Esophagus (tissue), 2 donors: Measurements from ENCODE around the gene MEOX2. TPM values are rescaled to one million over a fixed set of nuclear protein-coding genes. Genes with fewer than 3 reads are reported as not detected.

Experiments used
- H3K27ac ChIP-seq, 2 donors: one replicate each; pipeline ENCODE4 v1.5.1; 2013; ENCODE audit warnings: low read depth in 2 of 2, mild to moderate bottlenecking in 2 of 2, inconsistent platforms in 1 of 2, low read length in 1 of 2, moderate library complexity in 1 of 2
- H3K27me3 ChIP-seq, 2 donors: one replicate each; pipeline ENCODE4 v1.6.1; 2013; ENCODE audit warnings: low read length in 2 of 2, control low read depth in 1 of 2, mild to moderate bottlenecking in 1 of 2; ENCODE audit not compliant: insufficient read depth in 2 of 2, control insufficient read depth in 1 of 2
- H3K36me3 ChIP-seq, 2 donors: one replicate each; pipeline ENCODE4 v1.6.1; 2013; ENCODE audit warnings: low read length in 1 of 2; ENCODE audit not compliant: control insufficient read depth in 2 of 2, insufficient read depth in 2 of 2
- H3K4me1 ChIP-seq, 2 donors: one replicate each; pipeline ENCODE4 v1.6.1; 2013; ENCODE audit warnings: low read length in 1 of 2; ENCODE audit not compliant: control insufficient read depth in 2 of 2, insufficient read depth in 2 of 2
- H3K4me3 ChIP-seq, 2 donors: one replicate each; pipeline ENCODE4 v1.5.1; 2013; ENCODE audit warnings: low read length in 2 of 2, mild to moderate bottlenecking in 2 of 2, low read depth in 1 of 2, moderate library complexity in 1 of 2
- H3K9me3 ChIP-seq, 2 donors: one replicate each; pipeline ENCODE4 v1.6.1; 2013; ENCODE audit warnings: mild to moderate bottlenecking in 2 of 2, low read depth in 1 of 2, low read length in 1 of 2, moderate library complexity in 1 of 2; ENCODE audit not compliant: control insufficient read depth in 2 of 2, insufficient read depth in 1 of 2
- WGBS, 2 donors: extraction: QIAGEN DNeasy Blood & Tissue Kit; methylation state at CpG; one replicate each; pipeline ENCODE4 v1.1.7; 2013; 5-methylcytosine and 5-hydroxymethylcytosine counted together
- polyA plus RNA-seq, 2 donors: library from polyadenylated mRNA; stranded (reverse); fragments of 200-250 nt; gene quantifications; one replicate each; pipeline ENCODE4 v1.2.3, GENCODE V29; 2013
- donor health status: healthy with polysubstance abuse.
- donor health status: Bipolar disorder and iron deficiency.

The MEOX2 gene
- polyA plus RNA-seq, 2 donors = 0.67 to 0.94 TPM

DNA sequence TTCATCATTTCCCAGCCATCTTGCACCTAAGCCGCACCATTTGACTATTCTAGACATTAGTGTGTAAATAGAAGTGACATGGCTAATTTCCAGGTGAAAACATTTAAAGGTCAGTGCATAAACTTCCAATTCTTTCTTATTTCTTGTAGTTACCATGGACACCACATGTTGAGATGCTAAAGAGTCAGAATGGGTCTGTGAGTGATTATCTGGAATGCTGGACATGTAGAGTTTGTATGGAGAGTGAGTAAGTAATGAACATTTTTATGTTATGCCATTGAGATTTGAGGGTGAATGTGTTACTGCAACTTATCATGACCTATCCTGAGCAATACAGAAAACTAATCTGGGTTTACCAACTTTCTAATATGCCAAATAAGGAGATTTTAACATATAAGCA, 60.4 kb downstream of the MEOX2 start:
- Histone ChIP-seq H3K9me3 (peaks cover 0 to 2% of the 10 kb centered on the region in 2 donors), H3K27ac (no peak overlapping the region), H3K36me3 (no peaks in the 10 kb centered on the region), H3K4me3 (no peak overlapping the region), H3K27me3 (no peaks in the 10 kb centered on the region), H3K4me1 (no peaks in the 10 kb centered on the region)
- 74 to 89% methylated on average over 1 of the region's 1 CpG for WGBS, 2 donors

DNA sequence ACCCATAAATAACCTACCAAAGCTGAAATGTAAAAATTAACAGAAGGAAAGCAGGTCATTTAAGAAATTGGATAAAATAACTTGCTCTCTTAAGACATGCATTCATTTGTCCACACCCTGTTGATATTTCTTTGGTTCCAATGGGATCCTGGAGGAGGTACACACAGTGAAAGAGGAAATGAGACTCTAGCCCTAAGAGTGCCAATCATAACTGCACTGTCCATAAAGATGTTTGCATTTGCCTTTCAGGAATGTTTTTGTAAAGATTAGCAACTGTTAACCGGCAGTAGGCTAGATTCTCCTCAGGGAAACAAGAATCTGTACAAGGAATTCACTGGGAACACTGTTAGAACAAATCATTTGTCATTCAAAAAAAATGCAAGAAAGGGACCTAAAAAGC, 61.0 kb downstream of the MEOX2 start:
- 55 to 56% methylated on average over 1 of the region's 1 CpG for WGBS, 2 donors
- no peak overlapping the region for H3K27ac ChIP-seq
- H3K4me1 ChIP-seq = no peaks in the 10 kb centered on the region
- no peaks in the 10 kb centered on the region for H3K36me3 ChIP-seq
- no peaks in the 10 kb centered on the region for H3K27me3 ChIP-seq
- peaks cover 0 to 2% of the 10 kb centered on the region in 2 donors for H3K9me3 ChIP-seq
- no peak overlapping the region for H3K4me3 ChIP-seq

DNA sequence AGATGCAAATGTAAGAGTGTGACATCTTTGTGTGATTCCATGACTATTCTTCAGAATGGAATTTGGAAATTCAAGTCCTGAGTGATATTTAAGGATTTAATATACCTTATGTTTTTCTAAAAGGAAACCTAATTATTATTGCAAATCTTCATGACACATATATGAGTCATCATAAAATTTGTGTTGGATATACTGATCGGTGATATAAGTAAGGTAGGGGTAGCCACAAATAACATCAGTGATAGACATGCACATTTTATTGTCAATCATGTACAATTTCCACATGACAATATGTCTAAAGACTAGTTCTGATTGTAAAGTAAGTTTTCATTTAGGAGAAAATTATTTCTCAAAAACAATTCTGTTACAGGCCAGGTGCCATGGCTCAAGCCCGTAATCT, 65.0 kb downstream of the MEOX2 start:
- H3K27ac ChIP-seq = no peak overlapping the region
- H3K4me3 ChIP-seq = no peak overlapping the region
- no peaks in the 10 kb centered on the region for H3K4me1 ChIP-seq
- no peaks in the 10 kb centered on the region for H3K36me3 ChIP-seq
- no peaks in the 10 kb centered on the region for H3K27me3 ChIP-seq
- peaks cover 0 to 2% of the 10 kb centered on the region in 2 donors for H3K9me3 ChIP-seq
- 84 to 85% methylated on average over 2 of the region's 2 CpGs for WGBS, 2 donors

- H3K4me3 ChIP-seq = no peak overlapping the region
- WGBS, 2 donors = 63 to 66% methylated on average over 6 of the region's 6 CpGs
- H3K27ac ChIP-seq = no peak overlapping the region
- no peaks in the 10 kb centered on the region for H3K27me3 ChIP-seq
- no peaks in the 10 kb centered on the region for H3K36me3 ChIP-seq
- H3K9me3 ChIP-seq = peaks cover 0 to 2% of the 10 kb centered on the region in 2 donors
- no peaks in the 10 kb centered on the region for H3K4me1 ChIP-seq
Measured at GRCh38 chr7:15620491-15621185, 65.8 kb downstream of the MEOX2 start.

GRCh38 chr7:15618275-15618674, 68.2 kb downstream of the MEOX2 start:
- Histone ChIP-seq H3K4me3 (no peak overlapping the region), H3K4me1 (no peaks in the 10 kb centered on the region), H3K27ac (no peak overlapping the region), H3K27me3 (no peaks in the 10 kb centered on the region), H3K9me3 (no peaks in the 10 kb centered on the region), H3K36me3 (no peaks in the 10 kb centered on the region)
- WGBS, 2 donors = 94 to 97% methylated on average over 2 of the region's 2 CpGs

GRCh38 chr7:15612205-15612604, 74.3 kb downstream of the MEOX2 start:
- H3K9me3 ChIP-seq = no peaks in the 10 kb centered on the region
- 79 to 82% methylated on average over 8 of the region's 8 CpGs for WGBS, 2 donors
- no peaks in the 10 kb centered on the region for H3K27me3 ChIP-seq

GRCh38 chr7:15610503-15610902, 76.0 kb downstream of the MEOX2 start:
- Histone ChIP-seq H3K4me1 (no peaks in the 10 kb centered on the region), H3K27ac (no peak overlapping the region), H3K27me3 (no peaks in the 10 kb centered on the region), H3K36me3 (no peaks in the 10 kb centered on the region), H3K4me3 (no peak overlapping the region), H3K9me3 (no peaks in the 10 kb centered on the region)
- WGBS, 2 donors = 78 to 82% methylated on average over 2 of the region's 2 CpGs

More at GRCh38 chr7:15612205-15612604, 74.3 kb downstream of the MEOX2 start:
- no peak overlapping the region for H3K27ac ChIP-seq
- no peaks in the 10 kb centered on the region for H3K4me1 ChIP-seq
- no peak overlapping the region for H3K4me3 ChIP-seq
- no peaks in the 10 kb centered on the region for H3K36me3 ChIP-seq

- Histone ChIP-seq H3K9me3 (no peaks in the 10 kb centered on the region), H3K4me1 (no peaks in the 10 kb centered on the region), H3K27me3 (no peaks in the 10 kb centered on the region), H3K4me3 (no peak overlapping the region), H3K27ac (no peak overlapping the region), H3K36me3 (no peaks in the 10 kb centered on the region)
- 67 to 73% methylated on average over 2 of the region's 2 CpGs for WGBS, 2 donors
Measured at GRCh38 chr7:15609287-15609686, 77.2 kb downstream of the MEOX2 start.

DNA sequence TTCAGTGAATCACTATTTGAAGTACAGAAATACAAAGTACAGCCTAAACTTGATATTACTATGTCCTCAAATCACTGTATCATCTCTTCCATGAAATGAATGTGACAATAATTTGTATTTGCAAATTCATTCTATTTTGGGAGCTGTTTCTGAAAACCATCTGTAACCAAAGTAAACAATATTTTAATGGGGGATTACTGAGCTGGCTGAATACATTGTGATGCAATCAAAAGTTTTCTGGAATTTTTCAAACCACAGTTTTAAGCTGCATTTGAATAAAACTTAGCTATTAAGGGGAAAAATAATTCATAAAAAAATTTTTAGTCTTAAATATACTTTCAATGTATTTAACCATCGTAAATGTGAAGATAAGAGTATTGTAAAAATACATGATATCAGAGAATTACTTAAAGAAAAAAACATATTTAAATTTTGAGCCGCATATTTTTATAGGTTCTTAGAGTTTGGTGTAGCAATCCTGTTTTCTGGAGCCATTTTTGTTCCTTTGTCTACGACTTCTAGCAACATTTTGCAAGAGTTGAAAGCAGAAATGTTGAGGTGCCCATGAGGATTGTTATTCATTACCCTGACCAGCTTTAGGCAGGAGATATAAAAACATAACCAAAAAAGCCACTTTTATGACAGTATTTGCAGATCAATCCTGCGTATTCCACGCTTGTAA, 78.8 kb downstream of the MEOX2 start:
- no peak overlapping the region for H3K27ac ChIP-seq
- H3K9me3 ChIP-seq = no peaks in the 10 kb centered on the region
- H3K27me3 ChIP-seq = no peaks in the 10 kb centered on the region
- WGBS, 2 donors = 79 to 80% methylated on average over 5 of the region's 5 CpGs
- no peaks in the 10 kb centered on the region for H3K36me3 ChIP-seq
- H3K4me3 ChIP-seq = no peak overlapping the region
- no peaks in the 10 kb centered on the region for H3K4me1 ChIP-seq

DNA sequence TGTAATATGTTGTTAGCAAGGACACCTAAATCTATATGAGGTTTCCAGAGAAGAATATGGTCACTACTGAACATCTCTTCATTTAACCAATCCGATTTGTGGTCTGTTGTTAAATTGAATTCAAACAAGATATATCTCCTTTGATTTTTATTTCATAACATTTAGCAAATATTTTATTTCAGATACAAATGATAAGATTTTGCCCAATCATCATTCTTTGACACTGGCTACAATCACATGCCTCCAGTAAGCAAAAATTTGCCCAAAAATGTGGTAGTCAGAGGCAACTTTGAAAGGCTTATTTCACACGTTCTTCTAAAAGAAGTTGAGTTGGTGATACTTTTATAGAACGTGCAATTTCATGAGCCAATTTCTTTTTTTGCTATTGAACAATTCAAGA, 79.9 kb downstream of the MEOX2 start:
- H3K27ac ChIP-seq = no peak overlapping the region
- H3K4me1 ChIP-seq = no peaks in the 10 kb centered on the region
- no peaks in the 10 kb centered on the region for H3K36me3 ChIP-seq
- no peaks in the 10 kb centered on the region for H3K27me3 ChIP-seq
- H3K9me3 ChIP-seq = no peaks in the 10 kb centered on the region
- H3K4me3 ChIP-seq = no peak overlapping the region
- WGBS, 2 donors = 76 to 82% methylated on average over 3 of the region's 3 CpGs
